SK-N-SH (cell line): ENCODE measurements around the gene GSTM1. TPM values are rescaled to one million over a fixed set of nuclear protein-coding genes. Genes with fewer than 3 reads are reported as not detected.
"Not testable (repeated sequence)": the region's sequence is repeated elsewhere in the genome, so short reads cannot be mapped to it uniquely, and the experiment has no call there.

ENCODE experiments used
- CTCF ChIA-PET: fragments of 300-600, 350-600 bp; formaldehyde crosslinking; extraction: SDS; loops from one replicate; lab custom pipeline; 2021; lab: Yijun Ruan, JAX
- POLR2A ChIA-PET: fragments of 350-600 bp; sonication (Branson Sonifier 250); formaldehyde crosslinking; extraction: SDS; loops from one replicate; lab custom pipeline; 2020; ENCODE audit warnings: antibody characterized with exemption, inconsistent platforms; lab: Yijun Ruan, JAX
- DNase-seq: peaks from one replicate; pipeline ENCODE4 v3.0.0; 2012
- H2AFZ ChIP-seq: fragments of 200-600 bp; sonication (generic); 2 replicates; pipeline ENCODE4 v1.8.1; 2016; ENCODE audit warnings: antibody characterized with exemption, mild to moderate bottlenecking, low read depth
- H3F3A ChIP-seq: fragments of 200-600 bp; sonication (generic); replicated peaks from 2 replicates; pipeline ENCODE3; 2016; ENCODE audit warnings: antibody characterized with exemption, mild to moderate bottlenecking; ENCODE audit not compliant: insufficient read depth
- H3K27ac ChIP-seq, 2 experiments: fragments of 200-500 bp in 1 of 2; fragments of 200-600 bp in 1 of 2; sonication (Bioruptor generic) in 1 of 2; sonication (generic), shearing (Covaris generic) in 1 of 2; 2 replicates each; pipeline versions ENCODE4 v1.5.1 to v1.6.1; 2014 to 2016; ENCODE audit warnings: low read depth in 2 of 2, inconsistent platforms in 1 of 2, low read length in 1 of 2, mild to moderate bottlenecking in 1 of 2, mixed read lengths in 1 of 2
- H3K27me3 ChIP-seq: fragments of 200-600 bp; sonication (generic), shearing (Covaris generic); 2 replicates; pipeline ENCODE4 v1.6.1; 2016; ENCODE audit warnings: mixed run types; ENCODE audit not compliant: insufficient read depth
- H3K36me3 ChIP-seq, 2 experiments: fragments of 200-500 bp in 1 of 2; fragments of 200-600 bp in 1 of 2; sonication (Bioruptor generic) in 1 of 2; sonication (generic) in 1 of 2; replicated peaks in 1 of 2; 2 replicates each; pipeline versions ENCODE3 to v1.5.1; 2014 to 2016; ENCODE audit warnings: low read length in 1 of 2, mild to moderate bottlenecking in 1 of 2; ENCODE audit not compliant: insufficient read depth in 2 of 2, control insufficient read depth in 1 of 2
- H3K4me1 ChIP-seq, 2 experiments: fragments of 200-500 bp in 1 of 2; fragments of 200-600 bp in 1 of 2; sonication (Bioruptor generic) in 1 of 2; sonication (generic), shearing (Covaris generic) in 1 of 2; 2 replicates each; pipeline versions ENCODE4 v1.5.1 to v1.6.1; 2014 to 2016; ENCODE audit warnings: low read depth in 1 of 2, low read length in 1 of 2, mixed run types in 1 of 2; ENCODE audit not compliant: insufficient read depth in 2 of 2, control insufficient read depth in 1 of 2
- H3K4me2 ChIP-seq: fragments of 200-600 bp; sonication (generic), shearing (Covaris generic); 2 replicates; pipeline ENCODE4 v1.6.1; 2017; ENCODE audit warnings: mixed run types
- H3K4me3 ChIP-seq, 2 experiments: fragments of 200-500 bp in 1 of 2; fragments of 200-600 bp in 1 of 2; sonication (Bioruptor generic) in 1 of 2; sonication (generic), shearing (Covaris generic) in 1 of 2; 2 replicates each; pipeline versions ENCODE4 v1.5.1 to v1.8.1; 2014 to 2016; ENCODE audit warnings: low read depth in 2 of 2, inconsistent platforms in 1 of 2, low read length in 1 of 2, mild to moderate bottlenecking in 1 of 2, mixed read lengths in 1 of 2, moderate library complexity in 1 of 2
- H3K79me2 ChIP-seq: fragments of 200-600 bp; sonication (generic); 2 replicates; pipeline ENCODE4 v1.8.1; 2017; ENCODE audit warnings: mild to moderate bottlenecking; ENCODE audit not compliant: insufficient read depth
- H3K9ac ChIP-seq: fragments of 200-600 bp; sonication (generic); 2 replicates; pipeline ENCODE4 v1.6.1; 2017; ENCODE audit warnings: mixed run types
- H3K9me2 ChIP-seq: fragments of 200-600 bp; sonication (generic); 2 replicates; pipeline ENCODE4 v1.6.1; 2017; ENCODE audit warnings: mixed run types
- H3K9me3 ChIP-seq: fragments of 200-600 bp; sonication (generic); 2 replicates; pipeline ENCODE4 v1.6.1; 2017; ENCODE audit warnings: mixed run types, mild to moderate bottlenecking, moderate library complexity
- H4K20me1 ChIP-seq: fragments of 200-600 bp; sonication (generic); 2 replicates; pipeline ENCODE4 v1.6.1; 2017; ENCODE audit warnings: mild to moderate bottlenecking, mixed run types; ENCODE audit not compliant: insufficient read depth
- POLR2AphosphoS5 ChIP-seq: IDR thresholded peaks from 2 replicates; pipeline ENCODE4 v1.6.1; 2012; ENCODE audit warnings: low read depth, low read length
- YY1 ChIP-seq: IDR thresholded peaks from 2 replicates; pipeline ENCODE4 v1.4.0; 2012; ENCODE audit warnings: low read depth, mild to moderate bottlenecking
- ZBTB33 ChIP-seq: IDR thresholded peaks from 2 replicates; pipeline ENCODE4 v1.4.0; 2012; ENCODE audit warnings: low read depth, borderline replicate concordance
- WGBS: methylation state at CpG from one replicate; pipeline ENCODE4 v1.1.6; 2017; ENCODE audit warnings: low lambda C conversion rate; 5-methylcytosine and 5-hydroxymethylcytosine counted together
- polyA plus RNA-seq, 3 experiments: library from polyadenylated mRNA; depleted of rRNA; stranded (reverse); fragments of >200 nt; gene quantifications; 2 replicates each; pipeline ENCODE4 v1.2.3, GENCODE V29; 2012

GSTM1 gene
- polyA plus RNA-seq, 1 of the 3 experiments (the other 2 are of a cell fraction), result not detected

GRCh38 chr1:109677459-109677858 lies 10.2 kb upstream of the GSTM1 start (continued):
- no peak for TF ChIP-seq ZBTB33
- TF ChIP-seq POLR2AphosphoS5, result no peak
- TF ChIP-seq YY1, result no peak

- 85% methylated on average over 2 of the region's 2 CpGs for WGBS
- H3K27ac ChIP-seq, DNase-seq, H3K4me3 ChIP-seq, POLR2A ChIA-PET, H3F3A ChIP-seq, H3K9ac ChIP-seq, H3K4me1 ChIP-seq, H3K9me3 ChIP-seq, H3K9me2 ChIP-seq, H3K79me2 ChIP-seq, H3K36me3 ChIP-seq, H3K27me3 ChIP-seq, H4K20me1 ChIP-seq, H3K4me2 ChIP-seq, CTCF ChIA-PET, H2AFZ ChIP-seq: not testable (repeated sequence)
Observed at GRCh38 chr1:109678637-109679036, 9.0 kb upstream of the GSTM1 start.

GRCh38 chr1:109684777-109685176 lies 2.8 kb upstream of the GSTM1 start:
- H3K36me3 ChIP-seq, DNase-seq, H3K27ac ChIP-seq, H3K9me2 ChIP-seq, H3K79me2 ChIP-seq, H3K4me1 ChIP-seq, H3K9me3 ChIP-seq, H3K4me2 ChIP-seq, CTCF ChIA-PET, H3F3A ChIP-seq, H3K4me3 ChIP-seq, H3K9ac ChIP-seq, H2AFZ ChIP-seq, H3K27me3 ChIP-seq, H4K20me1 ChIP-seq, POLR2A ChIA-PET: not testable (repeated sequence)
- no CpG with 5 or more reads among the region's 6 CpGs for WGBS

- POLR2A ChIA-PET, H3F3A ChIP-seq, H3K27me3 ChIP-seq, H3K9me3 ChIP-seq, DNase-seq, H3K4me3 ChIP-seq, H3K79me2 ChIP-seq, H3K4me2 ChIP-seq, H3K9me2 ChIP-seq, H2AFZ ChIP-seq, H4K20me1 ChIP-seq, H3K36me3 ChIP-seq, H3K4me1 ChIP-seq, CTCF ChIA-PET, H3K9ac ChIP-seq, H3K27ac ChIP-seq: not testable (repeated sequence)
- no CpG with 5 or more reads among the region's 1 CpG for WGBS
Observed at GRCh38 chr1:109685399-109685798, 2.2 kb upstream of the GSTM1 start.

GRCh38 chr1:109685890-109686289 lies 1.7 kb upstream of the GSTM1 start:
- DNase-seq, POLR2A ChIA-PET, H3K27me3 ChIP-seq, H3F3A ChIP-seq, H3K27ac ChIP-seq, H3K4me1 ChIP-seq, CTCF ChIA-PET, H3K9me2 ChIP-seq, H2AFZ ChIP-seq, H3K4me2 ChIP-seq, H3K36me3 ChIP-seq, H3K79me2 ChIP-seq, H3K9me3 ChIP-seq, H3K9ac ChIP-seq, H3K4me3 ChIP-seq, H4K20me1 ChIP-seq: not testable (repeated sequence)
- no CpG with 5 or more reads among the region's 4 CpGs for WGBS

GRCh38 chr1:109687109-109687508 lies 508 bp upstream of the GSTM1 start:
- H3K9me2 ChIP-seq, H3K4me3 ChIP-seq, H2AFZ ChIP-seq, POLR2A ChIA-PET, CTCF ChIA-PET, H3K4me1 ChIP-seq, H3K4me2 ChIP-seq, H3K9me3 ChIP-seq, DNase-seq, H4K20me1 ChIP-seq, H3K79me2 ChIP-seq, H3K9ac ChIP-seq, H3F3A ChIP-seq, H3K27ac ChIP-seq, H3K27me3 ChIP-seq, H3K36me3 ChIP-seq: not testable (repeated sequence)
- no CpG with 5 or more reads among the region's 11 CpGs for WGBS
